GM18858 (cell line): ENCODE measurements around the gene ACTL10.
A peak's percentile ranks its signal among the peaks of the same experiment; 100 is the strongest.

Source experiments
- ATAC-seq: cut with Tn5 transposase; IDR thresholded peaks from one replicate; pipeline ENCODE4 v1.9.1; 2021; ENCODE audit not compliant: unreplicated experiment

ACTL10 gene

DNA sequence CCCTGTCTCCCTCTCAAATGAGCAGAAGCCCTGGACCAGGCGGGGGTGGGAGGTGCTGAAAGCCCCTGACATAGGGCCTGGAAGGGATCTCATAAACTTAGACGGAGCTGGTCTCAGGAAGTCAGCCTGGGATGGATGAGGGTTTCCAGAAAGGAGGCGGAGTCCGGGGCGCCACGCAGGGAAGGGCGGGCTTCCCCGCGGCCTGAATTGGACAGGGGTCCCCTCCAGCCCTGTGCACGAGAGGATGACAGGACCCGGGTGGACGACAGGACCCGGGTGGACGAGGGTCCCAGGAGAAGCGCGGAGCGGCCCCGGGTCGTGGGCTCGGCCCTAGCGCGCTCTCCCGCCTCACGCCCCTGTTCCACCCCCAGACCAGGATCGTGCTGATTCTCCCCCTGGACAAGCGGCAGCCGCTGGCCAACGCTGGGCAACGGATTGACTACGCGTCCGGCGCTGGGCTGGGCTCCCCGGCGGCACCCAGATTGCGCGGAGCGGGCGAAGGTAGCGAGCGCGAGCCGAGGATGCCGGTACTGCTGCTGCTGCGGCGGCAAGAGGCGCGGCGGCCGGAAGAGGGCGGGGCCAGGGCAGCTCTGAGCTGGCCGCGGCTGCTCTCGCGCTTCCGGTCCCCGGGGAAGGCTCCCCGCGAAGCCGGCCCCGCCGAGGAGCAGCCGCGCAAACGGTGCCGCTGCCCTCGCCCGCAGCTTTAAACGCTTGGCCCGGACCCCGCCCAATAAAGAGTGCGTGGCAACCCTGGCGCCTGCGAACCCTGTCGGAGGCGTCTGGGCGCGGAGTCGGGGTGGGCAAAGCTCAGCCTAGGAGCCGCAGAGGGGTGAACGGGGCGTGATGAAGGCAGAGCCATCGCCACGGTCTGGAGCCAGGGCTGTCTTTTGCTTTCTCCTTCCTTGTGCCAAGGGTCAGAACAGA is 3.3 kb upstream of the ACTL10 start:
- peak; percentile 29 for ATAC-seq

GRCh38 chr20:33664085-33664761 is 2.5 kb upstream of the ACTL10 start:
- no peak for ATAC-seq

GRCh38 chr20:33664762-33665144 is 2.0 kb upstream of the ACTL10 start:
- ATAC-seq, result no peak

DNA sequence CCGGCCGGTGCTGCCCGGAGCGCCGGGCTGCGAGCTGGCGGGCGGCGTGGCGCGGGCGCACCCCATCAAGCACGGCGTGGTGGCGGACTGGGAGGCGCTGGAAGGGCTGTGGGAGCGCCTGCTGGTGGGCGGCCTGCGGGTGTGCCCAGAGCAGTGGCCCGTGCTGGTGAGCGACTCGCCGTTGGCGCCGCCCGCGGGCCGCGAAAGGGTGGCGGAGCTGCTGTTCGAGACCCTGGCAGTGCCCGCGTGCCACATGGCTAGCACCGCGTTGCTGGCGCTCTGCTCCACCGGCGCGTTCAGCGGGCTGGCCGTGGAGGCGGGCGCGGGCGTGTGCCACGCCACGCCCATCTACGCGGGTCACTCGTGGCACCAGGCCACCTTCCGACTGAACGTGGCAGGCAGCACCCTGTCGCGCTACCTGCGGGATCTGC is 517 bp downstream of the ACTL10 start:
- no peak for ATAC-seq

- ATAC-seq, result peak; percentile 29
Observed at GRCh38 chr20:33667676-33668465, 1.1 kb downstream of the ACTL10 start.

DNA sequence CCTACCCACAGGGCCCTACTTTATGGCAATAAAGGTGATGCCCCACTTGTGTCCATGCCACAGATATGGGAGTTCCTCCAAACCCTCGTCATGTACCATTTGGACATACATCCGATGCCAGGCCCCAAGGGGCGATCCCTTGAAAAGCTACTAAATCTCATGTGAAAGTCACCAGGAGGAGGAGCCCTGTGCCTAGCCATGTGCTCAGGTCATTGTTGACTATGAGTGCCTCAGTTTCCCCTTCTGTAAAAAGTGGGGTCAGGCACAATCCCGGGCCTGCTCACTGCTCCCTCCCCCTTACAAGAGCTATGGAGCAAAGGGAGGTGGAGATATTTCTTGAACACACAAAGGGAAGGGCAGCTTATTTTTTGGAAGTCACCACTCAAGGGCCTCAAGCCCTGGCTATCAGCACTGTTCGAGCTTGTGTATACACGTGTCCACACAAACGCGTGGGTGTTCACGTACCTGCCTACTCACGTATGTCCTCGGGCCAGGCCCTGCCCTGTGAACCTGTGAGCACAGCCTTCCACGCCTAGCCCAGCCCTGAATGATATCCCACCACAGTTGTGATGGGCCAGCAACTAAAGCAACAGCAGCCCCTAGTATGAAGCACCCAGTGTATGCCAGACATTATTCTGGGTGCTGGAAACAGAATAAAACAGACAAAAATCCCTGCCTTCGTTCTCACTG is 1.9 kb downstream of the ACTL10 start:
- ATAC-seq, result no peak

DNA sequence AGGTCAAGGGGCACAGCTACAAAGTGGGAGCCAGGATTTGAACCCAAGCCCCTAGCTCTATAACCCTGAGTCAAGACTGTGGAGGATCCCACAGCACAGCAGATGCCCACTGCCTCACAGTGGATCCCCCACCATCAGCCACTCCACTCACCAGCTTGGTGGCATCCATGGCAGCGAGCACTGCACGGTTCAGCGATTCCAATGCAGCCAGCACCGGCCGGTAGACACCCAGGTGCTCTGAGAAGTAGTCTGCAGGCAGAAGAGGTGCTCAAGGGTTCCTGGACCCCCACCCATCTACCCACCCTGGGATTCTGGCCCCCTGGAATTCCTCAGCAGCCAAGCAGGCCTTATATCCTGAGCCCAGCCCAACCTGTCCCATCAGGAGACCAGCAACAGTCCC is 2.5 kb downstream of the ACTL10 start:
- no peak for ATAC-seq

- no peak for ATAC-seq
Observed at GRCh38 chr20:33669873-33670640, 3.3 kb downstream of the ACTL10 start.

DNA sequence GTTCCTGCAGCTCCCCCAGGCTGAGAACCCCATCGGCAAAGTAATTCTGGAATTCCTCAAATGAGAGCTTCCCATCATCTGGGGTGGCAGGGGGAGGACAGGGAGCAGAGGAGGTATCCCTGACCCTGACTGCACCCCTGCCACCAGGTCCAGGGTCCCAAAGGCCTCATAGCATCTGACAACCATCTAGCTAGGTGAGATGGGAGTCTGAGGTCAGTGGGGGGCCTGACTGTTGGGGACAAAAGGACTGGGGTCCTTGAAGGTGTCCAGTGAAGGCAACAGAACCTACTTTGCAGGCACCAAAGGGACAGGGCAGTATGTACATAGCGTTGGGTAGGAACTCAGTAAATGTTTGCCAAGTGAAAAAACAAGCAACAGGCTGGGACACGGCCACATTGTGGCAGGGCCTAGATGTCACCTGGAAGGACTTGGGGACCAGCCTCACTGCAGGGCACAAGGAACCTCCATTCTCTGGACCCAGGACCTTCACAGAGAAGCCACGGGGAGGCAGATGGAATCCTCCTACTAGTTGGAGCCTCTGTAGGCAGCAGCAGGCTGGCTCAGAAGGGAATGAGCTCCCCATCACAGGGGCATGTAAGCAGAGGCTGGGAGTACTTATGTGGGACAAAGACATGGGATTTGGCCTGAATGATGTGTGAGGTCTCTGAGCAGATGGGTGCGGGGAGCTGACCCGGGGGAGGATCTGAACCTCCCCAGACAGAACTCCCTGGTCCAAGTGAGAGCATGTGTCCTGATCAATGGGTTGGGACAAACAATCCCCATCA is 4.2 kb downstream of the ACTL10 start:
- ATAC-seq, result no peak

GRCh38 chr20:33671573-33672288 is 5.0 kb downstream of the ACTL10 start:
- ATAC-seq, result no peak

GRCh38 chr20:33672426-33673113 is 5.8 kb downstream of the ACTL10 start:
- no peak for ATAC-seq

DNA sequence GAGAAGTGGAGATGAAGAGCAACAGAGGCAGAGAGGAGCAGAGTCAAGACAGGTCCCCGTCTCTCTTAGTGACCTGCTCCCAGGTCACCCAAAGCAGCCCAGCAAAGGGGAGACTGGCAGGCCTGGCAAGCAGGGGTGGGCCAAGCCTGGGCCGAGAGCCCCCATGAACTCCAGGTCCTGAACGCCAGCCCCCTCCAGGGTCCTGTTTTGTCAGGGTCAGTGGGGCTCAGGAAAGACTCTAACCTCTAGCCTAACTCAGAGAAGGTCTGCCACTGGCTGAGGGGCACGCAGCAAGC is 6.3 kb downstream of the ACTL10 start:
- no peak for ATAC-seq

GRCh38 chr20:33673410-33674293 is 6.9 kb downstream of the ACTL10 start:
- no peak for ATAC-seq

GRCh38 chr20:33674294-33675135 is 7.8 kb downstream of the ACTL10 start, which contains the start of gene NECAB3:
TSS of gene NECAB3 (minus strand) at chr20:33674428. CDS start at chr20:33674352, 76 bp downstream.
- no peak for ATAC-seq

- no peak for ATAC-seq
Observed at GRCh38 chr20:33675136-33675959, 8.6 kb downstream of the ACTL10 start.
